Gastroesophageal sphincter (tissue), 4 donors: ENCODE data around the gene GPR153. TPM values are rescaled to one million over a fixed set of nuclear protein-coding genes. Genes with fewer than 3 reads are reported as not detected.

ENCODE experiments used
- ATAC-seq: fragments of 150-250 bp; one replicate; pipeline ENCODE4 v1.9.1; 2016; ENCODE audit warnings: mild to moderate bottlenecking, moderate library complexity
- H3K27ac ChIP-seq, 4 donors: fragments of 200-600 bp; sonication (generic) in 3 of 4; 1 replicate in 3 of 4; 2 replicates in 1 of 4; pipeline ENCODE4 v1.5.1; 2016 to 2019
- H3K27me3 ChIP-seq: fragments of 200-600 bp; sonication (generic); one replicate; pipeline ENCODE4 v1.5.1; 2019
- H3K36me3 ChIP-seq, 2 donors: fragments of 200-600 bp; sonication (generic); one replicate each; pipeline ENCODE4 v1.5.1; 2019; ENCODE audit warnings: control low read depth in 1 of 2
- H3K4me1 ChIP-seq, 3 donors: fragments of 200-600 bp; sonication (generic); 1 replicate in 2 of 3; 2 replicates in 1 of 3; pipeline ENCODE4 v1.5.1; 2016 to 2019; ENCODE audit warnings: control low read depth in 2 of 3
- H3K4me3 ChIP-seq, 2 donors: fragments of 200-600 bp; sonication (generic); one replicate each; pipeline ENCODE4 v1.5.1; 2019; ENCODE audit warnings: mild to moderate bottlenecking in 1 of 2, moderate library complexity in 1 of 2
- H3K9me3 ChIP-seq, 3 donors: fragments of 200-600 bp; sonication (generic); one replicate each; pipeline ENCODE4 v1.5.1; 2017 to 2019; ENCODE audit warnings: control low read depth in 2 of 3
- CTCF ChIP-seq, 4 experiments: fragments of 200-600 bp in 2 of 4; fragments of 450-650 bp in 2 of 4; sonication (generic) in 1 of 4; IDR thresholded peaks; one replicate each; pipeline ENCODE4 v1.5.1; 2017 to 2019; ENCODE audit warnings: antibody characterized with exemption in 4 of 4, mild to moderate bottlenecking in 2 of 4, moderate library complexity in 2 of 4
- EP300 ChIP-seq: sonication (generic); formaldehyde crosslinking; IDR thresholded peaks from one replicate; pipeline ENCODE4 v1.6.1; 2017; ENCODE audit warnings: antibody characterized with exemption, mild to moderate bottlenecking
- POLR2A ChIP-seq, 2 donors: fragments of 450-650 bp; IDR thresholded peaks; one replicate each; pipeline ENCODE4 v1.6.1; 2017; ENCODE audit warnings: antibody characterized with exemption in 2 of 2, mild to moderate bottlenecking in 2 of 2, moderate library complexity in 1 of 2
- POLR2AphosphoS5 ChIP-seq: sonication (generic); formaldehyde crosslinking; IDR thresholded peaks from one replicate; pipeline ENCODE4 v1.6.1; 2017; ENCODE audit warnings: antibody characterized with exemption
- WGBS, 2 donors: methylation state at CpG; one replicate each; pipeline ENCODE4 v1.1.5; 2018; ENCODE audit warnings: low coverage in 1 of 2; 5-methylcytosine and 5-hydroxymethylcytosine counted together
- total RNA-seq, 4 donors: library from RNA; depleted of rRNA; stranded (reverse); fragments of >200 nt; gene quantifications; one replicate each; pipeline ENCODE4 v1.1.0, GENCODE V29; 2016

The GPR153 gene
- total RNA-seq, 4 donors from 2014 or later: 2.6 to 8.9 (median 6.2) TPM

GRCh38 chr1:6198646-6199297, 62.1 kb downstream of the GPR153 start:
- peak overlapping the region; percentile 59 to 66 for H3K4me3 ChIP-seq
- peak overlapping the region; percentile 16 to 86 (median 82) for H3K27ac ChIP-seq
- peaks cover 0 to 38% of the 10 kb centered on the region in 2 donors for H3K36me3 ChIP-seq
- ATAC-seq: no peak
- no peaks in the 10 kb centered on the region for H3K9me3 ChIP-seq
- no peak for TF ChIP-seq CTCF (IDR thresholded peaks at IDR 0.05)
- no peak for TF ChIP-seq EP300
- TF ChIP-seq POLR2AphosphoS5: no peak
- no peak for TF ChIP-seq POLR2A (IDR thresholded peaks at IDR 0.05)
- H3K27me3 ChIP-seq: no peaks in the 10 kb centered on the region
- 0 to 1% methylated on average over 16 to 17 of the region's 31 CpGs for WGBS, 2 donors
- peaks cover 4 to 56% (median 22%) of the 10 kb centered on the region in 3 donors for H3K4me1 ChIP-seq

GRCh38 chr1:6197746-6198427, 63.0 kb downstream of the GPR153 start:
- H3K4me1 ChIP-seq: peaks cover 4 to 56% (median 22%) of the 10 kb centered on the region in 3 donors

More at GRCh38 chr1:6197746-6198427, 63.0 kb downstream of the GPR153 start:
- Histone ChIP-seq H3K27me3 (no peaks in the 10 kb centered on the region), H3K4me3 (peak overlapping the region in 1 of 2 donors; percentile 59), H3K36me3 (peaks cover 0 to 47% of the 10 kb centered on the region in 2 donors), H3K27ac (no peak overlapping the region), H3K9me3 (no peaks in the 10 kb centered on the region)
- TF ChIP-seq POLR2A (IDR thresholded peaks at IDR 0.05) (no peak), EP300 (no peak), CTCF (IDR thresholded peaks at IDR 0.05) (no peak), POLR2AphosphoS5 (no peak)
- no peak for ATAC-seq
- 39 to 47% methylated on average over 5 to 6 of the region's 6 CpGs for WGBS, 2 donors

Other genes starting within 250 kb of the GPR153 start
- 10 to 100 TPM; 10.9 to 12.6 (median 11.7) TPM for gene KCNAB2, start 215.2 kb downstream of the GPR153 start, total RNA-seq
- 10 to 100 TPM in 2 of 4 donors, 1 to 10 TPM in 2; 4.4 to 34.9 (median 9.2) TPM for gene CHD5, start 80.8 kb downstream of the GPR153 start, total RNA-seq
- 100 to 1,000 TPM; 126 to 281 (median 227) TPM for gene RPL22, start 61.5 kb downstream of the GPR153 start, total RNA-seq
- 10 to 100 TPM in 3 of 4 donors, 1 to 10 TPM in 1; 3.0 to 34.1 (median 18.3) TPM for gene RNF207, start 55.0 kb downstream of the GPR153 start, total RNA-seq
- gene ICMT, start 25.1 kb downstream of the GPR153 start, total RNA-seq: 10 to 100 TPM; 53.4 to 91.3 (median 85.0) TPM
- gene HES3, start 16.9 kb downstream of the GPR153 start, total RNA-seq: not detected
- 10 to 100 TPM; 22.3 to 32.5 (median 25.0) TPM for gene ACOT7, start 132.7 kb upstream of the GPR153 start, total RNA-seq
- gene HES2, start 158.8 kb upstream of the GPR153 start, total RNA-seq: 1 to 10 TPM in 1 of 4 donors, not detected in 3; 7.3 TPM
- under 1 TPM in 3 of 4 donors, not detected in 1; 0.47 to 0.92 (median 0.81) TPM for gene ESPN, start 163.7 kb upstream of the GPR153 start, total RNA-seq
- 10 to 100 TPM in 2 of 4 donors, 1 to 10 TPM in 2; 4.2 to 11.2 (median 8.8) TPM for gene TNFRSF25, start 205.1 kb upstream of the GPR153 start, total RNA-seq
- 10 to 100 TPM in 3 of 4 donors, 1 to 10 TPM in 1; 8.6 to 14.0 (median 11.4) TPM for gene PLEKHG5, start 230.6 kb upstream of the GPR153 start, total RNA-seq